ENCODE measurements around the gene ING5.
"Not testable (repeated sequence)": the region's sequence is repeated elsewhere in the genome, so short reads cannot be mapped to it uniquely, and the experiment has no call there.

Gene ING5

GRCh38 chr2:241742320-241742939 is 40.6 kb downstream of the ING5 start:
- DNase-seq = no peak

DNA sequence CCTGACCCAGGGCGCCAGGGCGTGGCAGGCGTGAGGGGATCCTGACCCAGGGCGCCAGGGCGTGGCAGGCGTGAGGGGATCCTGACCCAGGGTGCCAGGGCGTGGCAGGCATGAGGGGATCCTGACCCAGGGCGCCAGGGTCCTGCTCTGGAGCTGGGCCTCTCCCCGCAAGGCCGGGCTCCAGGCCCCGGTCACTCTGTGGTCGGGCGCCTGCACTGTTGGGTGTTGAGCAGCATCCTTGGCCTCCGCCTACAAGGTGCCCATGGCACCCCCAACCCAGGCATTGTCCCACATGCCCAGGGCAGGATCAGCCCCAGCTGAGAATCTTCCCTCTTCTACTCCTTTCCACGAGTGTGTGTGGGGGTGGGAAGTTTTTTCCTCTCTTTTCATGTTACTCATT is 41.2 kb downstream of the ING5 start:
- not testable (repeated sequence) for DNase-seq

- DNase-seq = no peak
Observed at GRCh38 chr2:241743620-241744019, 41.8 kb downstream of the ING5 start.

DNA sequence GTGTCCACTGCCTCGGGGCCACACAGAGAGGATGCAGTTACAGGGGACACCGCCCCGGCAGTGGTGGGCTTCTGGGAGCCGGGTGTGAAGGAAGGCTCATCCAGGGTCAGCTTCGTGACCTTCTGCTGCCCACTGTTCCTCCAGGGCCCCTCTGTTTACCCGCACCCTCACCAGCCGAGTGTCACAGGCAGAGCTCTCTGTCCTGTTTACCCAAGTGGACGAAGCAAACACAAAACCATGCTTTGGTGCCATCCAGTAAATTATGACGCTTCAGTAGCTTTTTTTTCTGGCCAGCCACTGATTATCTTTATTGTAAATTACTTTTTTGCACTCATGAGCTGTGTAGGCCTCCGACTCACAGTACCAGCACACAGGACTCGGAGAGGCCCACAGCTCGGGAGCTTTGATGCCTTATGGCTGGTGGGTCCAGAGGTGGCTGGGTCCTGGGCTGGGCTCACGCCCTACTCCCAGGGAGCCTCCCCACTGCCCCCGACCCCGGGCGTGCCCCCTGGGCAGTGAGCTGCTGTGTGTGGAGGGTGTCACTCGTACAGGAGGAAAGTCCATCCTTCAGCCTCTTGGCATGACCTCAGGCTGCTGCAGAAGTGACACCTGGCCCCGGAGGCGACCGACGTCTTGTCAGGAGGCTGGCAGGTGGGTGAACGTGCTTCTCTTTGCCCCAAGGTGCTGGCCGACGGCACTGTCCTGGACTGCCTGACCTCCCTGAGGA is 42.4 kb downstream of the ING5 start:
- DNase-seq = no peak

DNA sequence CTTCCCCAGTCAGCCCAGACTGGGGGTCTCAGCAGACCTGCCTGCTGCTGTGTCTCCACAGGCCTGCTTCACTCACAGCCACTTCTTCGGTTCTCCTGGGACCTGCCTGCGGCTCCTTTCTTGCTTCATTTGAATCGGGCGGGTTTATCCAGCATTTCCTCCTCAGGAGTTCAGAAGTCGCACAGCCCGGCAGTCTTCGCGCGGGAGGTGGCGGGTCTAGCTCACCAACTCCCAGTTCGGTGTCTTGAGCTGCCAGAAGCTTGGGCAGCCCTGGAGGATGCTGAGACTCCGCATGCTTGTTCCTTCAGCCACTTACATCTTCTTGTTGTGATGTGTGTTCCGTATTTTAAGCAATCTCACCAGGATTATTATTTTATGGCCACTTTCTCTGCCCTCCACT is 43.4 kb downstream of the ING5 start:
- no peak for DNase-seq

- no peak for DNase-seq
Observed at GRCh38 chr2:241746084-241746483, 44.2 kb downstream of the ING5 start.

GRCh38 chr2:241748468-241749256 is 46.8 kb downstream of the ING5 start:
- DNase-seq = no peak

DNA sequence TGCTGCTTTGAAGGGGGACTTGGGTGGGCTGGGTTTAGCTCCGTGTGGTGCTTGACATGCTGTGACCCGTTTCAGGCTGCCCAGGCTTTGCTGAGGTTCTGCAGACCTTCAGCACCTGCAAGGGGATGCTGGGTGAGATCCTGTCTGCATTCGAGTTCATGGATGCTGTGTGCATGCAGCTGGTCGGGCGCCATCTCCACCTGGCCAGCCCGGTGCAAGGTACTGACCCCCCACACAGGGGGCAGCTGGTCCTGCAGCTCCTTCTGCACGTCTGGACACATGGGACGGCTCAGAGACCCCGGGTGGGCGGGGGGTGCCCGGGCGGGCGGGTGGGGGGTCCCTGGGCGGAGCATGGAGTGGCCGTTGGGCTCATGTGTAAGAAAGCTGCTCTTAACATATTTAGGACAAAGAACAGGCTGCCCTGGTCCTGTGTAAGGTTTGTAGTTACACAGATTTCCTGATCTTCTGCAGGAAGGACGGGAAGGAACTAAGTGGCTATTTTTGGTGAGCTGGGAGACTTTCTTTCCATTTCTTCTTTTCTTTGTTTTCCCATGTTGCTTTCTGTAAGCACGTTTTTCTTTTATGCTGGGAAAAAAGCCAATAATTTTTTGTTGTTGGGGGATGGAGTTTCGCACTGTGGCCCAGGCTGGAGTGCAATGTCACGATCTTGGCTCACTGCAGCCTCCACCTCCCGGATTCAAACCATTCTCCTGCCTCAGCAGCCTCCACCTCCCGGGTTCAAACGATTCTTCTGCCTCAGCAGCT is 48.4 kb downstream of the ING5 start:
- no peak for DNase-seq

DNA sequence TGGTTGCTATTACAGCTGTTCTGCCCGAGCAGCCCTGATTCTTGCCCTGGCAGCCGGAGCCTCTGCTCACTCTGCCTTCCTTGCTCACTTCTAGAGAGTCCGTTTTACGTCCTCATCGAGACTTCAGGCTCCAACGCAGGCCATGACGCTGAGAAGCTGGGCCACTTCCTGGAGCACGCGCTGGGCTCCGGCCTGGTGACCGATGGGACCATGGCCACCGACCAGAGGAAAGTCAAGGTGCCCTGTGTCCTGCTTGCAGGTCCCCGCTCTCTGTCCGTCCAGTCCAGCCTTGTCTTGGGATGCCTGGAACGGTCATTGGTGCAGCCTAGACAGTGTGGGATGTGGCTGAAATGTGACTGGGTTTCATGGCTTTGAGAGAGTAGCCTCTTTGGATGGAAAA is 49.3 kb downstream of the ING5 start:
- no peak for DNase-seq

GRCh38 chr2:241751776-241752175 is 49.9 kb downstream of the ING5 start:
- no peak for DNase-seq

GRCh38 chr2:241752253-241752652 is 50.4 kb downstream of the ING5 start:
- DNase-seq = no peak

DNA sequence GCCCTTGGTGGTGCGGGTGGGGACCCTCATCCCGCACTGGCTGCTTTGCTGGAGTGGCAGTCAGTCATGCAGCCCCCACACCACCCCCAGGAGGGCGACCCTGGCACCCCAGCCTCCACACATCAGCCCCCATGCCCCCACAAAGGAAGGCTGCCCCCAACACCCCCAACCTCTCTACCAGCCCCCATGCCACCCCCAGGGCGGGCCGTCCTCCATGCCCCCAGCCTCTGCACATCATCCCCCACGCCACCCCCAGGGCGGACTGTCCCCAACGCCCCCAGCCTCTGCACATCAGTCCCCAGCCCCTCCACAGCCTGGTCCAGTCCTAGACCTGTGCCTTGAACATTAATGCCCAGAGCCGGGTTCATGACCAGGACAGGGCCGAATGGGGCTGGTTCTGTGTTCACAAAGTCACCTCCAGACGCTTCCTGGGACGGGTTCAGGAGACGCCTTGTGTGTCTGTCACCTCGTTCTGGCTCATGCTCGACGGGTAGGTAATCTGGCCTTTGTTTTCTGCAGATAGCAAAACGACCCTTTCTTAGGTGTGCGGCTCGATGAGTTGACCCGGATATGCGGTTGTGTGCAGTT is 50.9 kb downstream of the ING5 start:
- DNase-seq = no peak

GRCh38 chr2:241753493-241753892 is 51.7 kb downstream of the ING5 start:
- DNase-seq = no peak

DNA sequence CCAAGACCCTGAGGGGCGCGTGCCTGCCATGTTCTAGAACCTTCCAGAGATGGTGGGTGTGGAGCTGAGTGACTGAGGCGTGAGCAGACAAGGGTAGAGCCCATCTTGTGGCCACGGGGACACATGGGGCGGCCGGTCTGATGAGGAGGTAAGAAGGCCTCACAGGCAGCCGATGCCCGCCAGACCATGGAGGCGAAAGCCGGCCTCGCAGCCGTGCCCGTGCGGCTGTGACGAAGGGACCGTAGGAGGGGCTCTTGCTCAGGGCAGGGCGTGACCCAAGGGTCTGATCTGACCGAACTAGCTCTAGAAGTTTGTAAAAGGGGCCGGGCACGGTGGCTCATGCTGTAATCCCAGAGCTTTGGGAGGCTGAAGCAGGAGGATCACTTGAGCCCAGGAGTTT is 52.2 kb downstream of the ING5 start:
- DNase-seq = no peak

GRCh38 chr2:241755166-241755565 is 53.3 kb downstream of the ING5 start:
- DNase-seq = no peak

- DNase-seq = no peak
Observed at GRCh38 chr2:241755777-241756176, 53.9 kb downstream of the ING5 start.

- DNase-seq = no peak
Observed at GRCh38 chr2:241759067-241759807, 57.4 kb downstream of the ING5 start.

GRCh38 chr2:241759893-241760292 is 58.1 kb downstream of the ING5 start:
- not testable (repeated sequence) for DNase-seq

DNA sequence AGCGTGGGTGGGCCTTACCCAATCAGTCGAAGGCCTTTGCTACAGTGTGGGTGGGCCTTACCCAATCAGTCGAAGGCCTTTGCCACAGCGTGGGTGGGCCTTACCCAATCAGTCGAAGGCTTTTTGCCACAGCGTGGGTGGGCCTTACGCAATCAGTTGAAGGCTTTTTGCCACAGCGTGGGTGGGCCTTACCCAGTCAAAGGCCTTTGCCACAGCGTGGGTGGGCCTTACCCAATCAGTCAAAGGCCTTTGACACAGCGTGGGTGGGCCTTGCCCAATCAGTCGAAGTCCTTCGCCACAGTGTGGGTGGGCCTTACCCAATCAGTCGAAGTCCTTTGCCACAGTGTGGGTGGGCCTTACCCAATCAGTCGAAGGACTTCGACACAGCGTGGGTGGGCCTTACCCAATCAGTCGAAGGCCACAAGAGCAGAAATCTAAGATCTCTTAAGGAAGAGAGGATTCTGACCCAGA is 58.5 kb downstream of the ING5 start:
- DNase-seq = no peak

- DNase-seq = no peak
Observed at GRCh38 chr2:241762321-241762932, 60.6 kb downstream of the ING5 start.

DNA sequence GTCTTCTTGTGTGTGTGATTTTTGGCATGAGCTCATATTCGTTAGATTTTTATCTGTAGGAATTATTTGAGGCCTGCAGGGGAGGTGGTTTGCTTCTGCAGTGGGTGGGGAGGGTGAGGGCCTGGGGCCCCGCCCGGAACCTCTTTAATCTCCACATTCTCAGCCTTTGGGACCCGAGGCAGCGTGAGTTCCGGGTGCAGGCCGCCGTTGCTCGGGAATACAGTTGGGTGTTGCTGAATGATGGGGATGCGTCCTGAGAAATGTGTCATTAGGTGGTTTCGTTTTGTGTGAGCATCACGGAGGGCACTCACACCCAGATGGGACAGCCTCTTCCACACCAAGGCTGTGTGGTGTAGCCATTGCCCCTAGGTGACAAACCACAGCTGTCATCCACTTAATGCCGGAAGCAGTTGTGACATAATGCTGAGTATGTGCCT is 61.1 kb downstream of the ING5 start:
- no peak for DNase-seq

Measured in amniotic stem cell (primary cell).